ENCODE data around the gene NLGN1.

DNA sequence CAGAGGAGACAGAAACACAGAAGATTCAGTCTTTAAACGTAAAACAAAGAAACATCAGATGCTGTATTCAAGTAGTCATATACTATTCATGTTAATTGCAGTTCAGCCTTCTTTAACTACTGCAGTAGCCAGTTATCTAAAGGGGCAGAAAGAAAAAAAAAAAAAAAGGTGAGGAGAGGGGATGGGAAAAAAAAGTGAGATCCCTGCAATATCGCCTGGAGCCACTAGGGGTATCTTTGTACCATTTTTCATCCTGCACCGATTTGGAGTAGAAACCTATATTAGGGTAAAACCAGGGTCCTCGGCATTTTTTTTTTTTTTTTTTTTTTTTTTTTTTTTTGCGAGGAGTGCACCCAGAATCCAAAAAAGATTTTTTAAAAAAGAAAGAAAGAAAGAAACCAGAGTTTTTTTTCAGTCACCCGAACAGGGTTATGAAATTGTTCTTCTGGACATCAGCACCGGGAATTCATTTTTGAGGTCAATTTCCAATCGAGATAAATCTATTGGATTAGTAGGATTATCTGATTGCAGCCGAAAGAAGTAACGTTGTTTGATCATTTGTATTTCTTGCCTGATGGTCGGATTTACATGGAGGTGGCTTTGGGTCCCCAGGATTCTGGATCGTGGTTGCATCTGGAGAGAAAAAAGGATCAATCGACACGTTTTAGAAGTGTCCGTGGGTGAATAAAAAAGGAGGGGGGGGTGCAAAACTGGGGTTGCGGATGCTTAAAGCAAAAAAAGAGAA, 186.7 kb downstream of the NLGN1 start:
- no peak for TF ChIP-seq EP300 (conservative IDR thresholded peaks at IDR 0.05; ENCODE audit: poor library complexity, severe bottlenecking)
- TF ChIP-seq, protein P1, sequence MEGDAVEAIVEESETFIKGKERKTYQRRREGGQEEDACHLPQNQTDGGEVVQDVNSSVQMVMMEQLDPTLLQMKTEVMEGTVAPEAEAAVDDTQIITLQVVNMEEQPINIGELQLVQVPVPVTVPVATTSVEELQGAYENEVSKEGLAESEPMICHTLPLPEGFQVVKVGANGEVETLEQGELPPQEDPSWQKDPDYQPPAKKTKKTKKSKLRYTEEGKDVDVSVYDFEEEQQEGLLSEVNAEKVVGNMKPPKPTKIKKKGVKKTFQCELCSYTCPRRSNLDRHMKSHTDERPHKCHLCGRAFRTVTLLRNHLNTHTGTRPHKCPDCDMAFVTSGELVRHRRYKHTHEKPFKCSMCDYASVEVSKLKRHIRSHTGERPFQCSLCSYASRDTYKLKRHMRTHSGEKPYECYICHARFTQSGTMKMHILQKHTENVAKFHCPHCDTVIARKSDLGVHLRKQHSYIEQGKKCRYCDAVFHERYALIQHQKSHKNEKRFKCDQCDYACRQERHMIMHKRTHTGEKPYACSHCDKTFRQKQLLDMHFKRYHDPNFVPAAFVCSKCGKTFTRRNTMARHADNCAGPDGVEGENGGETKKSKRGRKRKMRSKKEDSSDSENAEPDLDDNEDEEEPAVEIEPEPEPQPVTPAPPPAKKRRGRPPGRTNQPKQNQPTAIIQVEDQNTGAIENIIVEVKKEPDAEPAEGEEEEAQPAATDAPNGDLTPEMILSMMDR (IDR thresholded peaks at IDR 0.05; ENCODE audit: poor library complexity, severe bottlenecking), result peak; percentile 66
- TF ChIP-seq RAD21 (conservative IDR thresholded peaks at IDR 0.05), result peak; percentile 65
- no peak for TF ChIP-seq EZH2 (IDR thresholded peaks at IDR 0.05; ENCODE audit: borderline replicate concordance, insufficient read depth, low read length, poor library complexity, severe bottlenecking)

Data from neural cell (in vitro differentiated cells).